ENCODE measurements around the gene ZNF3. TPM values are rescaled to one million over a fixed set of nuclear protein-coding genes. Genes with fewer than 3 reads are reported as not detected.

ZNF3 gene
- polyA plus RNA-seq, 1 donor (not counting 4 experiments of a cell fraction or from before 2014, with no cell fraction given) = 16.8 TPM

GRCh38 chr7:100069991-100070390 lies 11.5 kb downstream of the ZNF3 start:
- peaks cover 45 to 53% of the 10 kb centered on the region in 2 experiments for H3K36me3 ChIP-seq (ENCODE audit: control insufficient read depth in 2 of 2, extremely low read depth in 1 of 2, insufficient read depth in 2 of 2, low read length in 2 of 2)
- H2AFZ ChIP-seq (ENCODE audit: control insufficient read depth, low read length) = no peak overlapping the region
- H3K4me2 ChIP-seq (ENCODE audit: control insufficient read depth, extremely low read depth, insufficient read depth, low read depth, low read length) = no peak overlapping the region
- H3K9ac ChIP-seq (ENCODE audit: control insufficient read depth, extremely low read depth, insufficient read depth, low read length) = no peak overlapping the region
- H3K9me1 ChIP-seq (ENCODE audit: control insufficient read depth, extremely low read depth, insufficient read depth, low read length) = no peaks in the 10 kb centered on the region
- no peaks in the 10 kb centered on the region for H4K20me1 ChIP-seq (ENCODE audit: control insufficient read depth, extremely low read depth, insufficient read depth, low read length)
- FAIRE-seq = no peak
- no peak overlapping the region for H3K4me3 ChIP-seq (ENCODE audit: control insufficient read depth in 2 of 3, extremely low read depth in 1 of 3, insufficient read depth in 2 of 3, low read depth in 1 of 3, low read length in 3 of 3)
- no peak overlapping the region for H3K27ac ChIP-seq (ENCODE audit: control insufficient read depth, insufficient read depth, low read length)
- DNase-seq (ENCODE audit: low read depth, low spot score) = no peak
- H3K27me3 ChIP-seq (ENCODE audit: control insufficient read depth, extremely low read depth, insufficient read depth, low read length) = no peaks in the 10 kb centered on the region
- dilution Hi-C loops (cut with MboI; ENCODE audit: extremely low pct_ligation_motif_present, low sequenced_read_pairs) = no loop called here
- H3K9me3 ChIP-seq (ENCODE audit: control insufficient read depth, low read depth, low read length) = peaks cover 27% of the 10 kb centered on the region
- no peaks in the 10 kb centered on the region for H3K4me1 ChIP-seq (ENCODE audit: control insufficient read depth, extremely low read depth, insufficient read depth, low read length)
- H3K79me2 ChIP-seq (ENCODE audit: control insufficient read depth, insufficient read depth, low read length) = no peaks in the 10 kb centered on the region
- TF ChIP-seq, protein P1, sequence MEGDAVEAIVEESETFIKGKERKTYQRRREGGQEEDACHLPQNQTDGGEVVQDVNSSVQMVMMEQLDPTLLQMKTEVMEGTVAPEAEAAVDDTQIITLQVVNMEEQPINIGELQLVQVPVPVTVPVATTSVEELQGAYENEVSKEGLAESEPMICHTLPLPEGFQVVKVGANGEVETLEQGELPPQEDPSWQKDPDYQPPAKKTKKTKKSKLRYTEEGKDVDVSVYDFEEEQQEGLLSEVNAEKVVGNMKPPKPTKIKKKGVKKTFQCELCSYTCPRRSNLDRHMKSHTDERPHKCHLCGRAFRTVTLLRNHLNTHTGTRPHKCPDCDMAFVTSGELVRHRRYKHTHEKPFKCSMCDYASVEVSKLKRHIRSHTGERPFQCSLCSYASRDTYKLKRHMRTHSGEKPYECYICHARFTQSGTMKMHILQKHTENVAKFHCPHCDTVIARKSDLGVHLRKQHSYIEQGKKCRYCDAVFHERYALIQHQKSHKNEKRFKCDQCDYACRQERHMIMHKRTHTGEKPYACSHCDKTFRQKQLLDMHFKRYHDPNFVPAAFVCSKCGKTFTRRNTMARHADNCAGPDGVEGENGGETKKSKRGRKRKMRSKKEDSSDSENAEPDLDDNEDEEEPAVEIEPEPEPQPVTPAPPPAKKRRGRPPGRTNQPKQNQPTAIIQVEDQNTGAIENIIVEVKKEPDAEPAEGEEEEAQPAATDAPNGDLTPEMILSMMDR (optimal IDR thresholded peaks at IDR 0.05 in 1 of 3, IDR thresholded peaks at IDR 0.05 in 1 of 3, conservative IDR thresholded peaks at IDR 0.05 in 1 of 3; ENCODE audit: extremely low read depth in 1 of 3, insufficient read depth in 2 of 3, low read length in 3 of 3) = no peak
- no peak for TF ChIP-seq EZH2 (IDR thresholded peaks at IDR 0.05; ENCODE audit: low read length)

DNA sequence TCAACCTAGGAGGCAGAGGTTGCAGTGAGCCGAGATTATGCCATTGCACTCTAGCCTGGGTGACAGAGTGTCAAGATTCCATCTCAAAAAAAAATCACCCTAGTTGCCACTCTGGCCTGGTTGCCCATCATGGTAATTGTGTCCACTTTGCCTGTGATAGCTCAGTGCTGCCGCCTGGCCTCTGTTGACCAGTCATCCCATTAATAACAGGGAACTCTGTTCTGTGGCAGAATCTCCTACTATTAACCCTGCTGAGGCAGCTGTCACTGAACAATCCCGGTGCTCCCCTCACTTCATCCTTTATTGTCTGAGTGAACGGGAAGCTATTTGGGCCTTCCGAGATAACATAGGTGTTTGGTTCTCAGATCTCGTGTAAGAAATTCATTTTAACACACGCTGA lies 14.6 kb downstream of the ZNF3 start:
- H3K4me2 ChIP-seq (ENCODE audit: control insufficient read depth, extremely low read depth, insufficient read depth, low read depth, low read length) = no peak overlapping the region
- no peak overlapping the region for H2AFZ ChIP-seq (ENCODE audit: control insufficient read depth, low read length)
- H3K36me3 ChIP-seq (ENCODE audit: control insufficient read depth in 2 of 2, extremely low read depth in 1 of 2, insufficient read depth in 2 of 2, low read length in 2 of 2) = peaks cover 28% of the 10 kb centered on the region in 2 experiments
- no peaks in the 10 kb centered on the region for H4K20me1 ChIP-seq (ENCODE audit: control insufficient read depth, extremely low read depth, insufficient read depth, low read length)
- H3K9me3 ChIP-seq (ENCODE audit: control insufficient read depth, low read depth, low read length) = peaks cover 18% of the 10 kb centered on the region
- dilution Hi-C loops (cut with MboI; ENCODE audit: extremely low pct_ligation_motif_present, low sequenced_read_pairs) = no loop called here
- no peak overlapping the region for H3K27ac ChIP-seq (ENCODE audit: control insufficient read depth, insufficient read depth, low read length)
- DNase-seq (ENCODE audit: low read depth, low spot score) (no peak), FAIRE-seq (no peak)
- no peak for TF ChIP-seq EZH2 (IDR thresholded peaks at IDR 0.05; ENCODE audit: low read length)
- TF ChIP-seq, protein P1 (optimal IDR thresholded peaks at IDR 0.05 in 1 of 3, IDR thresholded peaks at IDR 0.05 in 1 of 3, conservative IDR thresholded peaks at IDR 0.05 in 1 of 3; ENCODE audit: extremely low read depth in 1 of 3, insufficient read depth in 2 of 3, low read length in 3 of 3) = no peak
- H3K9ac ChIP-seq (ENCODE audit: control insufficient read depth, extremely low read depth, insufficient read depth, low read length) = no peak overlapping the region
- H3K27me3 ChIP-seq (ENCODE audit: control insufficient read depth, extremely low read depth, insufficient read depth, low read length) = no peaks in the 10 kb centered on the region
- no peak overlapping the region for H3K4me3 ChIP-seq (ENCODE audit: control insufficient read depth in 2 of 3, extremely low read depth in 1 of 3, insufficient read depth in 2 of 3, low read depth in 1 of 3, low read length in 3 of 3)
- no peaks in the 10 kb centered on the region for H3K4me1 ChIP-seq (ENCODE audit: control insufficient read depth, extremely low read depth, insufficient read depth, low read length)
- no peaks in the 10 kb centered on the region for H3K79me2 ChIP-seq (ENCODE audit: control insufficient read depth, insufficient read depth, low read length)
- H3K9me1 ChIP-seq (ENCODE audit: control insufficient read depth, extremely low read depth, insufficient read depth, low read length) = no peaks in the 10 kb centered on the region

Data from keratinocyte (primary cell).